AG04450 (cell line): ENCODE measurements around the gene PGF. TPM values are rescaled to one million over a fixed set of nuclear protein-coding genes. Genes with fewer than 3 reads are reported as not detected.
A peak's percentile ranks its signal among the peaks of the same experiment; 100 is the strongest.

Experiments
- CTCF ChIA-PET: fragments of 300-600, 350-600 bp; formaldehyde crosslinking; extraction: SDS; loops from one replicate; lab custom pipeline; 2022; ENCODE audit warnings: antibody characterized with exemption, inconsistent platforms; lab: Charles Lee
- POLR2A ChIA-PET: fragments of 350-600 bp; formaldehyde crosslinking; extraction: SDS; loops from one replicate; lab custom pipeline; 2021; ENCODE audit warnings: antibody characterized with exemption, inconsistent platforms; lab: Yijun Ruan, JAX
- DNase-seq: peaks from one replicate; pipeline ENCODE4 v3.0.0-alpha.2; 2011; ENCODE audit warnings: low read depth, low spot score
- H3K27ac ChIP-seq: one replicate; pipeline ENCODE4 v1.5.1; 2012; ENCODE audit warnings: low read depth, low read length, control low read depth
- H3K27me3 ChIP-seq: one replicate; pipeline ENCODE4 v1.6.0; 2012; ENCODE audit warnings: low read length; ENCODE audit not compliant: control insufficient read depth, insufficient read depth
- H3K4me3 ChIP-seq: 2 replicates; pipeline ENCODE4 v1.5.1; 2011; ENCODE audit warnings: mild to moderate bottlenecking, low read depth, low read length, control low read depth
- H3K9me3 ChIP-seq: 2 replicates; pipeline ENCODE4 v1.5.1; 2012; ENCODE audit warnings: low read length; ENCODE audit not compliant: control insufficient read depth, insufficient read depth
- polyA plus RNA-seq: library from polyadenylated mRNA; depleted of rRNA; stranded (reverse); fragments of >200 nt; gene quantifications from 2 replicates; pipeline ENCODE4 v1.2.3, GENCODE V29; 2011
- TF ChIP-seq, protein P1 (sequence below): IDR thresholded peaks from 2 replicates; pipeline ENCODE4 v1.5.1; 2011; ENCODE audit warnings: low read depth, low read length, control low read depth, inconsistent platforms

Gene PGF
- polyA plus RNA-seq, 1 experiment = 0.63 TPM

DNA sequence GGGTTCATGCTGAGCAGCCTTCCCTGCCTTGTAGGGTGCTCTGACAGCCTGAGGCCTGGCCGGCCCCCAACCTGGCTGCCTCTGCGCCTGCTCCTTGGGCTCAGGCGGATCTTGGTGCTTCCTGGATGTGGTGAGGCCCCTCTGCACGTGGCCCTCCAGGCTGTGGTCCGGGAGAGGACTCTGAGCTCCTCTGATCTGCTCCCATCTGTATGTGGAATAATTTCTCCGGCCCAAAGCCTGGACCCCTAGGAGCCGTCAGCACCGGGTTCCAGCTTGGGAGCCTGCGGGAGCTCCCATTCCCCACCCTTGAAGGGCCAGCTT lies 26.0 kb upstream of the PGF start:
- POLR2A ChIA-PET = interaction anchor here (0.6 to 0.7 kb wide), 2 partner anchors 21 to 277 kb away, joined by 4 to 8 read pairs; partner anchors contain the start of gene EIF2B2
- CTCF ChIA-PET = interaction anchor here (1.7 kb wide), 1 partner anchor 42 kb away, joined by 3 read pairs; no protein-coding TSS in a partner anchor
- no peaks in the 10 kb centered on the region; the same call in 1 of the 2 replicates for H3K9me3 ChIP-seq

DNA sequence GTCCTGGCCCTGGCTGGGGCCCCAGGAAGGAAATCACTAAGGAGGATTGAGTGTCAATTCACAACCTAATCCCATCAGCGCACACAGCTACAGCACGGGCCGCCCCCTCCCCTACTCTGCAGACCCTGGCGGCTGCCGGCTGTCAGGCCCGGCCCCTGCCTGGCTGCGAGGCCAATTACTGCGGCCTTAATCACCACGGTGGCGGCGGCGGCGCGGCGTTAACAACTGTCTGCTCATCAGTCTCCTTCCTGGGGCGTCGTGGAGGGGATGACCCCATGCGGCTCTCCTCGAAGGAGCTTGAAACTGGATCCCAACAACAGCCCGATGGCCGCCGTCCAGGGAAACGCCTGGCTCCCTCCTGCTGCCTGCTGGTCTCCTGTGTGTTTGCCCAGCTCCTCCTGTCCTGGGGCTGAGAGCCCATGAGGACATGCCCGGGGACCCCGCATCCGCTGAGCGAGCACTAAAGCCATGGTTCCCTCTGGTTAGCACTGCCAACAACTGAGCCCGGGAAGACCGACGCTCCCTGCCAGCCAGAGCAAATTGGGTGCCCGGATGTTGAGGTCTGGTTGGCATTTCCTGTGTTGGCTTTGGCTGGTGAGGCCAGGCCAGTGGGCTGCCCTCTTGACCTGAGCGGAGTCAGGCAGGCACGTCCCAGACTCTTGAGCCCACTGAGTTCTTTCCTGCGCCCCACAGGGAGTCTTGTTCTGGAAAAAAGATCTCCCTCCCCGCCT lies 25.5 kb upstream of the PGF start:
- Histone ChIP-seq H3K27ac (no peak overlapping the region), H3K4me3 (no peak overlapping the region), H3K9me3 (no peaks in the 10 kb centered on the region; the same call in 1 of the 2 replicates), H3K27me3 (peaks cover 2% of the 10 kb centered on the region)
- ChIA-PET POLR2A (interaction anchor here (0.6 to 0.7 kb wide), 2 partner anchors 22 to 278 kb away, joined by 4 to 8 read pairs; partner anchors contain the start of gene EIF2B2), CTCF (interaction anchor here (1.0 to 1.7 kb wide), 2 partner anchors 42 to 107 kb away, joined by 3 to 5 read pairs; no protein-coding TSS in a partner anchor)
- DNase-seq = no peak
- TF ChIP-seq, protein P1, sequence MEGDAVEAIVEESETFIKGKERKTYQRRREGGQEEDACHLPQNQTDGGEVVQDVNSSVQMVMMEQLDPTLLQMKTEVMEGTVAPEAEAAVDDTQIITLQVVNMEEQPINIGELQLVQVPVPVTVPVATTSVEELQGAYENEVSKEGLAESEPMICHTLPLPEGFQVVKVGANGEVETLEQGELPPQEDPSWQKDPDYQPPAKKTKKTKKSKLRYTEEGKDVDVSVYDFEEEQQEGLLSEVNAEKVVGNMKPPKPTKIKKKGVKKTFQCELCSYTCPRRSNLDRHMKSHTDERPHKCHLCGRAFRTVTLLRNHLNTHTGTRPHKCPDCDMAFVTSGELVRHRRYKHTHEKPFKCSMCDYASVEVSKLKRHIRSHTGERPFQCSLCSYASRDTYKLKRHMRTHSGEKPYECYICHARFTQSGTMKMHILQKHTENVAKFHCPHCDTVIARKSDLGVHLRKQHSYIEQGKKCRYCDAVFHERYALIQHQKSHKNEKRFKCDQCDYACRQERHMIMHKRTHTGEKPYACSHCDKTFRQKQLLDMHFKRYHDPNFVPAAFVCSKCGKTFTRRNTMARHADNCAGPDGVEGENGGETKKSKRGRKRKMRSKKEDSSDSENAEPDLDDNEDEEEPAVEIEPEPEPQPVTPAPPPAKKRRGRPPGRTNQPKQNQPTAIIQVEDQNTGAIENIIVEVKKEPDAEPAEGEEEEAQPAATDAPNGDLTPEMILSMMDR = 0 out of 2 replicates have a peak, but pooled peaks have one; percentile 6

More for the DNA sequence above, 26.0 kb upstream of the PGF start:
- no peak for DNase-seq
- H3K4me3 ChIP-seq = no peak overlapping the region
- no peak overlapping the region for H3K27ac ChIP-seq
- H3K27me3 ChIP-seq = peaks cover 1% of the 10 kb centered on the region
- TF ChIP-seq, protein P1 = no peak

DNA sequence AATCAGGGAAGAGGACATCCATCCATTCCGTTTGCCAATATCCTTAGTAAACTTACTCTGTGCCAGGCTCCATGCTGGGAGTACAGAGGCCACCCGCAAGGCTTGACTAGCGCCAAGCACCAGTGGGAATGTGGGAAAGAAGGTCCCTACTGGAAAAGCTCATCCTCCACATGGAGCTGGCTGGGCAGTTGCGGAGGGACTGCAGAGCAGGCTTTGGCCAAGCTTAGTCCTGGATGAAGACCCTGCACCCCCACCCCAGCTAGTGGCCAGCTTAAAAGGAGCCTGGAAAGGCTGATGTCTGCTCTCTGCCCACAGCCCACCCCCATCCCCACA lies 25.0 kb upstream of the PGF start:
- Histone ChIP-seq H3K9me3 (no peaks in the 10 kb centered on the region; the same call in 1 of the 2 replicates), H3K27me3 (peaks cover 2% of the 10 kb centered on the region), H3K27ac (no peak overlapping the region), H3K4me3 (no peak overlapping the region)
- POLR2A ChIA-PET = no interaction called here
- DNase-seq = no peak
- CTCF ChIA-PET = interaction anchor here (1.0 to 1.7 kb wide), 2 partner anchors 43 to 108 kb away, joined by 3 to 5 read pairs; no protein-coding TSS in a partner anchor
- TF ChIP-seq, protein P1 = no peak

DNA sequence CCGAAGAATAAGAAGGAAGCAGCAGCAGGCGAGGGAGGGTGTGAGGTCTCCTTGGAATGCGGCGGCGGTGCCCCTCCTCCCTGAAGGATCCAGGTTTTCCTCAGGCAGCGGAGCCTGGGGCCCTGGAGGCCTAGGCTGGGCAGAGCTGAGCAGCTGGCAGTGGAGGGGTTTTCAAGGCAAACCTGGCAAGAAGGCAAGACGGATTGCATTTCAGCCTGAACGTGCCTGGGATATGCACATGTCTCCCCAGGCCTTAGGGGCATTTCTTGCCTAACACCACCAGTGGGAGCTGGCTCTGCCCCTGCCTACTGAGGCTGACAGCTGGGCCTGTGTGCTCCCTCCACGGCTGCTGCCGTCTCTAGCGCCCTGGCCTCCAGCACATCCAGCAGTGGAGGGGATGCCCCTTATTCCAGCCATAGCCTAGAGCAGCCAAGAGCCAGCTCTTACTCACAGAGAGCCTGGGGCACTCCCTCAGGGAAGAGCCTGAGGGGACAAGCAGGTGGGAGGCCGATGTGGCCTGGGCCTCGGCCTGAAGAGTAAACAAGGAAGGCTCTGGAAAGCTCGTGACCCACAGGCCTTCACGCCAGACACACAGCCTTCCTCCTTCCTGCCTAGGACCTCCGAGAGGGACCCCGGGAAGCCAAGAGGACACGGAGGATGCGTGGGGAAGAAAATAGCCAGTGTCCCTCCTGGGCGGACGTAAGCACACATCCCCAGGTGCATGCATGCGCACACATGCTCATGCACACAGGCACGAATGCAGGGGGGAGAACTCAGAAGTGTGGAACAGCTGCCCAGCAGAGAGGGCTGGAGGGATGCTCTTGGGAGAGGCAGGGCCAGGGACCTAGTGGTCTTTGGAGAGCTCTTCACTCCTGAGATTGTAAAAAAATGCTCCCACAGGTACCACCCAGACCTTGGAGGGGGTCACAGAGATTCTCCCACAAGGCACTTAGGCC lies 24.3 kb upstream of the PGF start:
- Histone ChIP-seq H3K27me3 (peaks cover 2% of the 10 kb centered on the region), H3K27ac (peak overlapping the region; percentile 21), H3K4me3 (no peak overlapping the region), H3K9me3 (no peaks in the 10 kb centered on the region; the same call in 1 of the 2 replicates)
- no peak for DNase-seq
- ChIA-PET POLR2A (no interaction called here), CTCF (interaction anchor here (1.0 to 1.7 kb wide), 3 partner anchors 43 to 109 kb away, joined by 3 to 5 read pairs (median 3); no protein-coding TSS in a partner anchor)
- TF ChIP-seq, protein P1 = 0 out of 2 replicates have a peak, but pooled peaks have one; percentile 12
